ENCODE results near the gene ALG1L2.

DNA sequence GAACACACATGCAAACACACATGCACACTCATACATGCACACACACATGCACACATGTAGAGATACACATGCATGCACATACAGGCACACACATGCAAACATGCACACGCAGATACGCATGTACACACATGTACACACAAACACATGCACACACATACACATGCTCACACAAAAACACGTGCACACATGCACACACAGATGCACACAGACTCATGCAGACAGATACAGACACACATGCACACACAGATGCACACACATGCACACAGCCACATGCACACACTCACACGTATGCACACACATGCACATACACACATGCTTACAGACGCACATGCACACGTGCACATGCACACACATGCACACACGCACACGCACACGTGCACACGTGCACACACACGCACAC is 37.3 kb upstream of the ALG1L2 start:
- TF ChIP-seq, protein P1, sequence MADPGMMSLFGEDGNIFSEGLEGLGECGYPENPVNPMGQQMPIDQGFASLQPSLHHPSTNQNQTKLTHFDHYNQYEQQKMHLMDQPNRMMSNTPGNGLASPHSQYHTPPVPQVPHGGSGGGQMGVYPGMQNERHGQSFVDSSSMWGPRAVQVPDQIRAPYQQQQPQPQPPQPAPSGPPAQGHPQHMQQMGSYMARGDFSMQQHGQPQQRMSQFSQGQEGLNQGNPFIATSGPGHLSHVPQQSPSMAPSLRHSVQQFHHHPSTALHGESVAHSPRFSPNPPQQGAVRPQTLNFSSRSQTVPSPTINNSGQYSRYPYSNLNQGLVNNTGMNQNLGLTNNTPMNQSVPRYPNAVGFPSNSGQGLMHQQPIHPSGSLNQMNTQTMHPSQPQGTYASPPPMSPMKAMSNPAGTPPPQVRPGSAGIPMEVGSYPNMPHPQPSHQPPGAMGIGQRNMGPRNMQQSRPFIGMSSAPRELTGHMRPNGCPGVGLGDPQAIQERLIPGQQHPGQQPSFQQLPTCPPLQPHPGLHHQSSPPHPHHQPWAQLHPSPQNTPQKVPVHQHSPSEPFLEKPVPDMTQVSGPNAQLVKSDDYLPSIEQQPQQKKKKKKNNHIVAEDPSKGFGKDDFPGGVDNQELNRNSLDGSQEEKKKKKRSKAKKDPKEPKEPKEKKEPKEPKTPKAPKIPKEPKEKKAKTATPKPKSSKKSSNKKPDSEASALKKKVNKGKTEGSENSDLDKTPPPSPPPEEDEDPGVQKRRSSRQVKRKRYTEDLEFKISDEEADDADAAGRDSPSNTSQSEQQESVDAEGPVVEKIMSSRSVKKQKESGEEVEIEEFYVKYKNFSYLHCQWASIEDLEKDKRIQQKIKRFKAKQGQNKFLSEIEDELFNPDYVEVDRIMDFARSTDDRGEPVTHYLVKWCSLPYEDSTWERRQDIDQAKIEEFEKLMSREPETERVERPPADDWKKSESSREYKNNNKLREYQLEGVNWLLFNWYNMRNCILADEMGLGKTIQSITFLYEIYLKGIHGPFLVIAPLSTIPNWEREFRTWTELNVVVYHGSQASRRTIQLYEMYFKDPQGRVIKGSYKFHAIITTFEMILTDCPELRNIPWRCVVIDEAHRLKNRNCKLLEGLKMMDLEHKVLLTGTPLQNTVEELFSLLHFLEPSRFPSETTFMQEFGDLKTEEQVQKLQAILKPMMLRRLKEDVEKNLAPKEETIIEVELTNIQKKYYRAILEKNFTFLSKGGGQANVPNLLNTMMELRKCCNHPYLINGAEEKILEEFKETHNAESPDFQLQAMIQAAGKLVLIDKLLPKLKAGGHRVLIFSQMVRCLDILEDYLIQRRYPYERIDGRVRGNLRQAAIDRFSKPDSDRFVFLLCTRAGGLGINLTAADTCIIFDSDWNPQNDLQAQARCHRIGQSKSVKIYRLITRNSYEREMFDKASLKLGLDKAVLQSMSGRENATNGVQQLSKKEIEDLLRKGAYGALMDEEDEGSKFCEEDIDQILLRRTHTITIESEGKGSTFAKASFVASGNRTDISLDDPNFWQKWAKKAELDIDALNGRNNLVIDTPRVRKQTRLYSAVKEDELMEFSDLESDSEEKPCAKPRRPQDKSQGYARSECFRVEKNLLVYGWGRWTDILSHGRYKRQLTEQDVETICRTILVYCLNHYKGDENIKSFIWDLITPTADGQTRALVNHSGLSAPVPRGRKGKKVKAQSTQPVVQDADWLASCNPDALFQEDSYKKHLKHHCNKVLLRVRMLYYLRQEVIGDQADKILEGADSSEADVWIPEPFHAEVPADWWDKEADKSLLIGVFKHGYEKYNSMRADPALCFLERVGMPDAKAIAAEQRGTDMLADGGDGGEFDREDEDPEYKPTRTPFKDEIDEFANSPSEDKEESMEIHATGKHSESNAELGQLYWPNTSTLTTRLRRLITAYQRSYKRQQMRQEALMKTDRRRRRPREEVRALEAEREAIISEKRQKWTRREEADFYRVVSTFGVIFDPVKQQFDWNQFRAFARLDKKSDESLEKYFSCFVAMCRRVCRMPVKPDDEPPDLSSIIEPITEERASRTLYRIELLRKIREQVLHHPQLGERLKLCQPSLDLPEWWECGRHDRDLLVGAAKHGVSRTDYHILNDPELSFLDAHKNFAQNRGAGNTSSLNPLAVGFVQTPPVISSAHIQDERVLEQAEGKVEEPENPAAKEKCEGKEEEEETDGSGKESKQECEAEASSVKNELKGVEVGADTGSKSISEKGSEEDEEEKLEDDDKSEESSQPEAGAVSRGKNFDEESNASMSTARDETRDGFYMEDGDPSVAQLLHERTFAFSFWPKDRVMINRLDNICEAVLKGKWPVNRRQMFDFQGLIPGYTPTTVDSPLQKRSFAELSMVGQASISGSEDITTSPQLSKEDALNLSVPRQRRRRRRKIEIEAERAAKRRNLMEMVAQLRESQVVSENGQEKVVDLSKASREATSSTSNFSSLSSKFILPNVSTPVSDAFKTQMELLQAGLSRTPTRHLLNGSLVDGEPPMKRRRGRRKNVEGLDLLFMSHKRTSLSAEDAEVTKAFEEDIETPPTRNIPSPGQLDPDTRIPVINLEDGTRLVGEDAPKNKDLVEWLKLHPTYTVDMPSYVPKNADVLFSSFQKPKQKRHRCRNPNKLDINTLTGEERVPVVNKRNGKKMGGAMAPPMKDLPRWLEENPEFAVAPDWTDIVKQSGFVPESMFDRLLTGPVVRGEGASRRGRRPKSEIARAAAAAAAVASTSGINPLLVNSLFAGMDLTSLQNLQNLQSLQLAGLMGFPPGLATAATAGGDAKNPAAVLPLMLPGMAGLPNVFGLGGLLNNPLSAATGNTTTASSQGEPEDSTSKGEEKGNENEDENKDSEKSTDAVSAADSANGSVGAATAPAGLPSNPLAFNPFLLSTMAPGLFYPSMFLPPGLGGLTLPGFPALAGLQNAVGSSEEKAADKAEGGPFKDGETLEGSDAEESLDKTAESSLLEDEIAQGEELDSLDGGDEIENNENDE (IDR thresholded peaks at IDR 0.05; ENCODE audit: insufficient replicate concordance, low read length): no peak
- TF ChIP-seq TBP (IDR thresholded peaks at IDR 0.05; ENCODE audit: low read depth, low read length) (no peak), GTF2F1 (IDR thresholded peaks at IDR 0.05; ENCODE audit: borderline replicate concordance, low read depth, low read length) (no peak), EZH2 (IDR thresholded peaks at IDR 0.05; ENCODE audit: low read depth, low read length, severe bottlenecking) (no peak), EP300 (IDR thresholded peaks at IDR 0.05; ENCODE audit: borderline replicate concordance in 1 of 2, low read depth in 2 of 2, low read length in 2 of 2) (no peak), CTCF (IDR thresholded peaks at IDR 0.05; ENCODE audit: control extremely low read depth in 1 of 3, insufficient read depth in 1 of 3, low read depth in 1 of 3, low read length in 3 of 3) (no peak), ASH2L (IDR thresholded peaks at IDR 0.05; ENCODE audit: low read length) (no peak), BACH1 (IDR thresholded peaks at IDR 0.05; ENCODE audit: low read length) (no peak), E2F6 (IDR thresholded peaks at IDR 0.05) (no peak), CREB1 (IDR thresholded peaks at IDR 0.05) (no peak), USF2 (IDR thresholded peaks at IDR 0.05; ENCODE audit: low read length) (no peak), CEBPB (IDR thresholded peaks at IDR 0.05; ENCODE audit: low read depth, low read length) (no peak)
